ENCODE data around the gene ENKD1.

GRCh38 chr16:67651039-67651438 is 15.5 kb downstream of the ENKD1 start:
- no peak for TF ChIP-seq EZH2 (IDR thresholded peaks at IDR 0.05)
- no peak for TF ChIP-seq FOXP2 (optimal IDR thresholded peaks at IDR 0.05; ENCODE audit: control extremely low read depth, extremely low read length, insufficient read depth)
- no peak for TF ChIP-seq POLR2AphosphoS5 (IDR thresholded peaks at IDR 0.05; ENCODE audit: borderline replicate concordance, low read depth, low read length)

Data from SK-N-MC (cell line).